Fibroblast of the aortic adventitia (primary cell): Measurements from ENCODE around the gene HMCN2. TPM values are rescaled to one million over a fixed set of nuclear protein-coding genes. Genes with fewer than 3 reads are reported as not detected.

ENCODE experiments used
- DNase-seq: peaks from one replicate; pipeline ENCODE4 v3.0.0-alpha.2; 2010; ENCODE audit warnings: low read depth
- H3K4me3 ChIP-seq: 2 replicates; pipeline ENCODE4 v1.5.1; 2011; ENCODE audit warnings: low read depth, mild to moderate bottlenecking, control low read depth, low read length, moderate library complexity
- total RNA-seq: library from RNA; depleted of rRNA; stranded (reverse); fragments of >200 nt; gene quantifications from 2 replicates; pipeline ENCODE4 v1.2.3, GENCODE V29; 2012; ENCODE audit warnings: low replicate concordance
- TF ChIP-seq, protein P1 (sequence below): IDR thresholded peaks from 2 replicates; pipeline ENCODE4 v1.5.1; 2011; ENCODE audit warnings: mild to moderate bottlenecking, low read length, control low read depth, inconsistent platforms; ENCODE audit not compliant: insufficient read depth

The HMCN2 gene
- total RNA-seq, 1 donor, result not detected

- TF ChIP-seq, protein P1, sequence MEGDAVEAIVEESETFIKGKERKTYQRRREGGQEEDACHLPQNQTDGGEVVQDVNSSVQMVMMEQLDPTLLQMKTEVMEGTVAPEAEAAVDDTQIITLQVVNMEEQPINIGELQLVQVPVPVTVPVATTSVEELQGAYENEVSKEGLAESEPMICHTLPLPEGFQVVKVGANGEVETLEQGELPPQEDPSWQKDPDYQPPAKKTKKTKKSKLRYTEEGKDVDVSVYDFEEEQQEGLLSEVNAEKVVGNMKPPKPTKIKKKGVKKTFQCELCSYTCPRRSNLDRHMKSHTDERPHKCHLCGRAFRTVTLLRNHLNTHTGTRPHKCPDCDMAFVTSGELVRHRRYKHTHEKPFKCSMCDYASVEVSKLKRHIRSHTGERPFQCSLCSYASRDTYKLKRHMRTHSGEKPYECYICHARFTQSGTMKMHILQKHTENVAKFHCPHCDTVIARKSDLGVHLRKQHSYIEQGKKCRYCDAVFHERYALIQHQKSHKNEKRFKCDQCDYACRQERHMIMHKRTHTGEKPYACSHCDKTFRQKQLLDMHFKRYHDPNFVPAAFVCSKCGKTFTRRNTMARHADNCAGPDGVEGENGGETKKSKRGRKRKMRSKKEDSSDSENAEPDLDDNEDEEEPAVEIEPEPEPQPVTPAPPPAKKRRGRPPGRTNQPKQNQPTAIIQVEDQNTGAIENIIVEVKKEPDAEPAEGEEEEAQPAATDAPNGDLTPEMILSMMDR, result no peak
- DNase-seq, result no peak
- no peak overlapping the region for H3K4me3 ChIP-seq
These were observed 137.3 kb downstream of the HMCN2 start for GRCh38 chr9:130402645-130403440.

- DNase-seq, result no peak
- TF ChIP-seq, protein P1, result no peak
- no peak overlapping the region for H3K4me3 ChIP-seq
These were observed 140.2 kb downstream of the HMCN2 start for GRCh38 chr9:130405657-130406257.

DNA sequence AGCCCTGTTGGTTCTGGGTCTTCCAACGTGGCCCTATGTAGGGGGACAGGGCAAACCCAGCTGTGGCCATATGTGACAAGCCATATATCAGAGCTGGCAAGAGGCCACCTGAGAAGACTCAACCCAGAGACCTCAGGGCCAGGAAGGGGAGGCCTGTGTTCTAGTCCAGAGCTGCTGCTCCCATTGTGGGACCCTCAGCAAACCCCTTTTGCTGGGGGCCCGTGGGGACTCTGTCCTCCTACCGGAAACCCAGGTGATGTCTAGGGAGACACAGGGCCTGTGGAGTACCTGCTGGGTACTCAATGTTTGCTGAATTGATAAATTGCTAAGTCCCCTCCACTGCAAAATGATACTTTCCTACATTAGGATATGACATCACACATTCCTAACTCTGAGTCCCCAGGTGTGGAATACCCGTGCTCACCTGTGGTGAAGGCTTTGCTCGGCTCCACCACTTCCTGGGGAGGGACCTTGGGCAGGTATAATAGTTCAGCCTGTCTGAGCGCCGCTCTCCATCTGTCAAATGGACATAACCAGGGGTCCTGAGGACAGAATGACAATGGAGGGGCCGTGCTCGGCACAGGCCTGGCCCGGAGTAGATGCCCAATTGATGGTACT is 140.8 kb downstream of the HMCN2 start:
- TF ChIP-seq, protein P1, result no peak
- no peak for DNase-seq
- H3K4me3 ChIP-seq, result no peak overlapping the region

DNA sequence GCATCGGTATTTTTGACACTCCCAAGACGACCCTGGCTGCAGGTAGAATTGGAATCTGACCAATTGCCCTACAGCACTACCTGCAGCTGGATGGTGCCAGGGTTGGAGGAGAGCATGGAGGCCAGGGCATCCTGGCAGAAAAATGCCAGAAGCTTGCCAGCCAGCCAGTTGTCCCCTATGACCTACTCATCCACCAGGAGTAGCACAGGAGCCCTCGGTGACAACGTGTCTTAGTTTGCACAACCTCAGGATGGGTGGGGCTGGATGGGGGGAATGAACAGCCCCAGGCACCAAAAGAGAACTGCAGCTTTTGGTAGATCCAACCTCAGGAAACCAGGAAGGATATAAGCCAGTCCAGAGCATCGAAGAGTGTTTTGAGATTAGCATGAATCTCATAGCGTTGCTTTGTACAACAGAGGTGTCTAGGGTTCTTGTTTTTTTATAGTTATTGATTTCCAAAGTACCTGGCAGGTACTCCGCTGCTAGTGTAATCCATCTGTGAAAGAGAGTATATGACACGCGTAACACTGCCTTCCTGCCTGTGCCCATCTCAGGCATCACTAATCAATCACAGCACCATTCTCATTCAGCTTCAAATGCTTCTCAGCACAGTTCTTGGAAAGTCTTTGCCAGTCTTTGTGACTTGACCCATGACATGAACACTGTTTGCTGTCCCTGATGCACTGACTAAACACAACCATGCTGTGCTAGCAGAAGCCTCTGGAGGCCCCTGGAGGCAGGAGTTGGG is 142.5 kb downstream of the HMCN2 start:
- TF ChIP-seq, protein P1, result no peak
- DNase-seq, result no peak

GRCh38 chr9:130408669-130409068 is 143.1 kb downstream of the HMCN2 start:
- DNase-seq, result no peak
- no peak overlapping the region for H3K4me3 ChIP-seq
- TF ChIP-seq, protein P1, result no peak

More for the DNA sequence above, 142.5 kb downstream of the HMCN2 start:
- no peak overlapping the region for H3K4me3 ChIP-seq

- TF ChIP-seq, protein P1, result no peak
- DNase-seq, result no peak
These were observed 143.7 kb downstream of the HMCN2 start for GRCh38 chr9:130409246-130409645.

More at GRCh38 chr9:130409246-130409645, 143.7 kb downstream of the HMCN2 start:
- no peak overlapping the region for H3K4me3 ChIP-seq
